Measurements from ENCODE around the gene HTR3B.

The HTR3B gene

DNA sequence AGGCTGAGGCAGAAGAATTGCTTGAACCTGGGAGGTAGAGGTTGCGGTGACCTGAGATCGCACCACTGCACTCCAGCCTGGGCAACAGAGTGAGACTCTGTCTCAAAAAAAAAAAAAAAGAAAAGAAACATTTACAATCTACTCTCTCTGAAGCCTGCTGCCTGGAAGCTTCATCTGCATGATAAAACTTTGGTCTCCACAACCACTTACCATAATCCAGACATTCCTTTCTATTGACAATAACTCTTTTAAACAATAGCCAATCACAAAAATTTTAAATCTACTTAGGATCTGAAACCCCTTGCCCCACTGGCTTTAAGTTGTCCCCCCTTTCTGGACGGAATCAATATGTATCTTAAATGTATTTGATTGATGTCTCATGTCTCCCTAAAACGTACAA is 45.3 kb downstream of the HTR3B start:
- no peak for DNase-seq

DNA sequence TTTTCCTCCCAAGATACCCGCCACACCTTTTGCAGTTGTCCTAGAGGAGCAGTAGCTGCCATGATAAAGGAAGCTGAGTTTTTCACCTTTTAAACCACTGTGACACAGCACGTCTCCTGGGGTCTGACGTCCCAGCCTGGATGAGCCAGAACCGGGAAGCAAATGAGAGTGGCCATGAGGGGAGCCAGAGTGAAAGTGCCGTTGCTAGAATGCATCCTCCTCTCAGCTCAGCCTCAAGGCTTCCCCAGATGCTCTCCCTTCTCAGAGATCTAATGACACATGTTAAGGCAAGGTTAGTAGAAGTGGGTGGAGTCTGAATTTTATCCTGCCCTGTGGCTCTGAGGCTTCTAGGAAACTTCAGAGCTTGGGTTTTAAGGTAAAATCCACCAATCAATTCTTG is 46.9 kb downstream of the HTR3B start:
- no peak for DNase-seq

DNA sequence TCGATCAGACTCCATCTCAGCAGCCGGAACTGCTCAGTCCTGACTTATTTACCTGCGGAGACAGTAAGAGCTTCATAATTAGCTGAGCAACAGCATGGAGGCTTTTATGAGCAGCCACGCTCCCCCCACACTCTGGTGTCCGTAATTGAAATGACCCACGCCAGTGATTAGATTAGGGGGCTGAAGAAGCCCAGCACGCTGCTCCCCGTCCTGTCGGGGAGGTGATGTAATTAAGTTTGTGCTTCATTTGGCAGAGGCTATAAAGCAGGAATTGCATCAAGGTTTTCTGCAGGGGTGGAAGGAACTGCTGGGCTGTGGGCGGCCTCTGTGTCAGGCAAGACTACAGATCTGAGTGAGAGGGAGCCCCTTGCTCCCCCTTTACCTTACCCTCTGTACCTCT is 47.5 kb downstream of the HTR3B start:
- no peak for DNase-seq

DNA sequence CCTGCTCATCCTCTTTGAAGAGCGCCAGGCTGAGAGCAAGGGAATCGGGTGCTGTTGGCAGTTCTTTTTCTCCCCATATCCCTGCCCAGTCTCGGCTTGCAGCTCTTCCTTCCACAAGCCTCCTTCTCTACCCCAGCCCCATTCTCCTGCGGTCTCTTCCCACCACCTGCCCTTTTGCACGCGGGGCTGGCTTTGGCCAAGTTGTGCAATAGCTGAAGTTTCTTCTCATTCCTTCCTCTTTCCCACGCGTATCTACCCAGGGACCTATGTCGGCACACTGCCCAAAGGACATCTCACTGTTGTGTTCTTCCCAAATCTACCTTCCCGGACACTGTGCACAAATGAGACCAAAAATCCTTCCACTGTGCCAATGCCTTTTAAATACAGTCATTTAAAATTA is 48.0 kb downstream of the HTR3B start:
- no peak for DNase-seq

DNA sequence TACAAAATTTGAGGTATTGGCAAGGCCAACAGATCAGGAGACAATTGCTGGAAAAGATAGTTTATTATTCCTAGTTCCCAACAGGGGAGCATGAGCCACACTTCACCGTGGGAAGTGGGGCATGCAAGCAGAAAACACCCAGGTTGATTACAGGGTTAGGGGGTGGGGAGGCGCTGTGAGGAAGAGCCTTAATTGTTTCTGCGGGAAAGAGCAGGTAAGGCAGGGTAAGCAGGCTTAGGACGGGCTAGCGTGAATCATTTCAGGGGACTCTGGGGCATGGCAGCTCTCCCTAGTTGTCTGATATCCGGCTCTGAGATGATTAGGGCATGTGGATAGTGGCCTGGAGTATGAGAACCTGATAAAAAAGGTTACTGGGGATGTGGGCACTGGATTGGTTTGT is 49.6 kb downstream of the HTR3B start:
- DNase-seq: no peak

DNA sequence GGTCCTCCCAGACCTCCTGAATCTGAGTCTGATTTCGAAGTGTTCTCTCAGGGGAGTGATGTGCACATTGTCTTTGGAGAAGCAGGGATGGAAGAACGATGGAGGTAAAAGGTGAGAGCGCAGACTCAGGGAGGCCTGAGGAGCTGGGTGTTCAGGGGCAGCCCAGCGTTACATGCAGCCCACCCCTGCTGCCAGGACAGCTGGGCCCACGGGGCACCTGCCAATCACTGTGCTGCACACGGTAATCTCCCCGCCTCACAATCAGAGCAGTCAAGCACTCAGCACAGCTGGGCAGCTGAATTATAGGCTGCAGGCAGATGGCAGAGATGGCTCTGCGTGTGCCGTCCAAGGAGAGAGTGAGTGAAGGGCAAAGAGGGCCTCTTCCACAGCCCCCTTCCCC is 52.4 kb downstream of the HTR3B start:
- no peak for DNase-seq

DNA sequence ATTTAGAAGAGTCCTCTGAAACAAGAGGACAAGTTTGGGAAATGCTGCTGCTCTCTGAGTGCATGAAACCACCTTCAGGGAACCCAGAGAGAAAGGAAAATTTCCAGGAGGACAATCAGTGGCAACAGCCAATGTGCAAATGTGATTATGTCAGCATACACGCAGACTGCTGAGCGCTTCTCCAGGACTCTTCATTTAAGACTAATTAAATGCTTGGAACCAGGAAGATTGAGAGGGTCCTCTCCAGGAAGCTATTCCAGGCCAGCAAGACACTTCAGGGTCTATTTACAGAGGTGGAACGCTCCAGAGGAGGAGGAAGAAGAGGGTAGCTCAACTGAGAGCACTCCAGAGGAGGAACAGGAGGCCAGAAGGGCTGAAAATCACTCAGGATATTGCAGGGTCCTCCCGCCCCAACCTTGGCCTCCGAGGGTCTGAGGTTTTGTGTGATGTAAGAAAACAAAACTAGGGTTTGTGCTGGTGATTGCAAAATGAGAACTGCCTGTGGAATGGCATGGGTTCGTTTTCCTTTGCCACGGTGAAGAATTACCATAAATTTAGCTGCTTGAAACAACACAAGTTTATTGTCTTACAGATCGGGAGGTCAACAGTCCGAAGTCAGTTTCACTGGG is 56.2 kb downstream of the HTR3B start:
- no peak for DNase-seq

DNA sequence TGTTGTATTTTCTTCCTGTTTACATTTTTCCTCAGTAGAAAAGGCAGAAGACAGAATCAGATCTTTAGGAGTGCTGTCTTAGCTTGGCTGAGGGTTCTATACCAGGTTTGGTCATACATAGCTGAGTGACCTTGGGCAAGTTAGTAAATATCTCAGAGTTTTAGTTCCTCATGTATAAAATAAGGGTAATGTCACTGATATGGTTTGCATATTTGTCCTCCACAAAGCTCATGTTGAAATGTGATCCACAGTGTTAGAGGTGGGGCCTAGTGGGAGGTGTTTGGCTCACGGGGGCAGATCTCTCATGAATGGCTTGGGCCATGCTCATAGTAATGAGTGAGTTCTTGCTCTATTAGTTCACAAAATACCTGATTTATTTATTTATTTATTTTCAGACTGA is 62.8 kb downstream of the HTR3B start:
- no peak for DNase-seq

DNA sequence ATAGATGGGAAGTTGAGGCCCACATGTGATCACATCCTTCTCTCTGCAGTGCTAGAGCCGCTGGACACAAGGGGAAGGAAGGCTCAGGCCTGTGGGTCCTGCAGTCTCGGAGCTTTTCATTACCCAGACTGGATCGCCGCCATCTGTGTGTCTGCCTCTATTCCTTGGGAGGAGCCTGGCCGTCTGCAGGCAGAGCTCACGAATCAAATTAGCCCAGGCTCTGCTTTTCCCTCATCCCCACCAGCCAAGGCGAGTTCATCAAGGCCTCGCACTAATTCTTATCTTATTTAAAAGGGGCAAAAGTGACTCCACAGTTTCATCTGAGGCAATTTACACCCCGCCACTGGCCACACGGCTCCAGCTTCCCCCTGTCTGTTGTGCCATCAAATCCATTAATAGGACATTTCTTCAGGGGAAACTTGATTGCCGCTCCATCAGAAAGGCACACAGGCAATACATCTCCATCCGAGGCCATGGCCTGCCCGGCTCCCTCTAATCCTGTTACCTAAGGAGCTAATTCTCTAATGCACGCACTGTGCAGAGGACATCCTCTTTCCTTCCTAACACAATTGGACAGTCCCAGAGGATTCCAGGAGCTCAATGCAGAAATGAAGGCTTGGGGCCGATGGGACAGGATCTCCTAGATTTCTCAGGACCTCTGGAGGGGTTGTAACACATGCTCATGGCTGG is 67.1 kb downstream of the HTR3B start:
- no peak for DNase-seq

DNA sequence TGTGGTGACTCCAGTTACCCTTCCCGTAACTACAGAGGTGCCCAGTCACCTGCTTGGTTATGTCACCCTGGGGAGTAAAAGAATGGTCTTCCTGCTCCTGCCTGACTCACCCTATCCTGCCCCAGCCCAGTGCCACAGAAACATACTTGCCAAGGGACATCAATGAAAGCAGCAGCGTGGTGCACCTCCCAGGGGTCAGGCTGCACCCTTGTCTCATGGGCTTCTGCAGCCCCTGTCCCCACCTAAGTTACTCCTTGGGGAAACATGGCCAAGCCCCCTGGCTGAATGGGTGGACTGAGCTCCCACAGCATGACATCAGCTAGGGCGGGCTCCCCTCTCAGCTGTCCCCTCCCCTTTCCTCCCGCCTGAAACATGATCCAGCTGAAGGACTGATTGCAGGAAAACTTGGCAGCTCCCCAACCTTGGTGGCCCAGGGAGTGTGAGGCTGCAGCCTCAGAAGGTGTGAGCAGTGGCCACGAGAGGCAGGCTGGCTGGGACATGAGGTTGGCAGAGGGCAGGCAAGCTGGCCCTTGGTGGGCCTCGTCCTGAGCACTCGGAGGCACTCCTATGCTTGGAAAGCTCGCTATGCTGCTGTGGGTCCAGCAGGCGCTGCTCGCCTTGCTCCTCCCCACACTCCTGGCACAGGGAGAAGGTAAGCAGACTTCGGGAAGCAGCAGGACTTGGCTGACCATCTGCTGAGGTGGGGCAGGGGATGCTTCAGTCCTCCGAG is 70.3 kb downstream of the HTR3B start, which contains the start of gene HTR3A:
TSS of gene HTR3A (plus strand) at position 368 of the 730 bp plus-strand sequence. CDS start at position 586, 218 bp downstream.
- no peak for DNase-seq

DNA sequence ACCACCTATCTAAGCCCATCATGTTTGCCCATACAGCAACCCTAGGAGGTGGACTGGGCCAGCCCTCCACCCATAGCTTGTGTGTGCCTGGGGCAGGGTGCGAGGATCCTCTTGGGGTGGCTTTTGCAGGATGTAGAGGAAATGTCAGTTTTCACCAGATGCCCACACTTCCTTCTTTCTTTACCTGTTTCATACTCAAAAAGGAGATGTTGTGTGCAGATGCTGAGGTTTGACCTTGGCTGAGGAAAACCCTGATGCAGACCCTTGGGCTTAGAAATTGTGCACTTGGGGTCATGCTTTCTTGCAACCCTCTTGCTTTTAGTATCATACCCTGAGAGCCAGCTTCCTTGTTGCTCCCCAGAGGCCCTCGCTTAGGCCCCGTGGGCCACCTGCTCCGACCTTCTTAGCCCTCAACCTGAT is 72.5 kb downstream of the HTR3B start:
- DNase-seq: peak in 1 of 2 donors; percentile 18

DNA sequence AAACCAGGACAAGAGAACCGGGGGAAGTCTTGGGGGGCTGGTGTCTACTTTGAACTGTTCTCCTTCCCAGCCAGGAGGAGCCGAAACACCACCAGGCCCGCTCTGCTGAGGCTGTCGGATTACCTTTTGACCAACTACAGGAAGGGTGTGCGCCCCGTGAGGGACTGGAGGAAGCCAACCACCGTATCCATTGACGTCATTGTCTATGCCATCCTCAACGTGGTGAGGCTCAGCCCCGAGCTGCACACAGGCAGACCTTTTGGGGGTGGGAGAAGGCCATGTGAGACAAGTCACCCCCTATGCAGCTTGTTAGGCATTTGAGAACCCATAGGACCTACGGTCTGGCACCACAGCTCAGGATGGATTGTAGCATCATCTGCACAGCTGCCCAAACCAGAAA is 73.1 kb downstream of the HTR3B start:
- DNase-seq: peak in 1 of 2 donors; percentile 72

DNA sequence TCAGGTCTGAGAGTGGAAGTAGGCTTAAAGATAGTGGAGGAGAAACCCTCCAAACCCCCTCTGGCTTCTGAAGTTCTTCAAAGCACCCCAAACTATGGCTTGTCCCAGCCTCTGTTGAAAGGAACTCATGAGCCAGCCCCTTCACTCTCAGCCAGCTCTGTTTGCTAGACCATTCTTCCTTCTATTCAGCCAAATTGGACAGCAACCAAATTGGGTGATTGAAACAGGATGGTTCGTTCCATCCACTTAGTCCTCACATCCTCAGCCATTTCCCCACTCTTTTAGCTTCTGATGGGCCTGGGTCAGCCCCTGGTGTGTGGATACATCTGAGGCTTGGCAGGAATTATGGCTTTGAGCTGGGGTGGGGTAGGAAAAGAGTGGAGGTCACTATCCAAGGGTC is 74.8 kb downstream of the HTR3B start:
- no peak for DNase-seq

DNA sequence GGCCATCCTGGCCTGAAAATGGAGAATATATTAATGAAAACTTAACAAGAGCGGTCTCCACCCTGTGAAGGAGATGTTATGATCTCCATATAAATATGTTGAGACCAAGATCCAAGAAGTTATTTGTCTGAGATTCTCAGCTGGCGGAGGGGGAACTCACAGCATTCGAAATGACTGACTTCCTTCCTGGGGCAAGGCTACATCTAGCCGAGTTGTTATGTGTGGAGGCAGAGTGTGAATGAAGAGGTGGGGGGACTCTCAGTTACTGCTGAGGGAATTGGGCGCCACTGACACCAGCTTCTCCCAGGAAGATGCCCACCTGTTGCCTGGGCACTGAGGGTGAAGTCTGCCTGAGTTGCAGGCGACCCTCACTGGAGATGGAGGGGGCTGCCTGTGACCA is 76.2 kb downstream of the HTR3B start:
- DNase-seq: no peak

DNA sequence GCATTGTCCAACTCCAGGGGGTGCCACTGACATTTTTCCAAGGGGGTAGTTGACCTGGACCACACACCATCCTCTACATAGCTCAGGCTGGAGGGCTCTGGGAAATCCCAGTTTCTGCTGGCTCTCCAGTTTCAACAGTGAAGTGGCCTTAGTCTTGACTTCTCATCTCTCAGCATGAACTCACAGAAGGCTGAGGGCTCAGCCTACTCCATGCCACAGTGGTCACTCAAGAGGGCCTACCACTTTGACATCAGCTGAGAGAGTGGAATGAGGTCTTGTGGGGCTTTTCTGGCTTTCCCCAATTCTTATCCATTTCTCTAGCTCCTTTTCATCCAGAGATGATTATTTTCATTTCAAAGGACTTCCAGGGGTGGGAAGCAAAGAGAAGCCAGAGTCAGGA is 77.7 kb downstream of the HTR3B start:
- no peak for DNase-seq

DNA sequence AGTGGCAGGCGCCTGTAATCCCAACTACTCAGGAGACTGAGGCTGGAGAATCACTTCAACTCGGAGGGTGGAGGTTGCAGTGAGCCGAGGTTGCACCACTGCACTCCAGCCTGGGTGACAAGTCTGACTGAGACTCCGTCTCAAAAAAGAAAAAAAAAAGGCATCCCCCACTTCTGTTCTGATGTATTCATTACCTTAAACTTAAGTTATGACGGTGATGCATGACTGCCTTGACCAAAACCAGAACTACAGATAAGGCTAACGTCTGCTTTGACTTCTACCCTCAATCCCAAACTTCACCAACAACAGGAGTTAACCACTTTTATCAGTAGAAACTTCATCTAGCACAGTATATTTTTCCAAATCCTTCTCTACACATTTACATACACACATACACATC is 80.2 kb downstream of the HTR3B start:
- no peak for DNase-seq

DNA sequence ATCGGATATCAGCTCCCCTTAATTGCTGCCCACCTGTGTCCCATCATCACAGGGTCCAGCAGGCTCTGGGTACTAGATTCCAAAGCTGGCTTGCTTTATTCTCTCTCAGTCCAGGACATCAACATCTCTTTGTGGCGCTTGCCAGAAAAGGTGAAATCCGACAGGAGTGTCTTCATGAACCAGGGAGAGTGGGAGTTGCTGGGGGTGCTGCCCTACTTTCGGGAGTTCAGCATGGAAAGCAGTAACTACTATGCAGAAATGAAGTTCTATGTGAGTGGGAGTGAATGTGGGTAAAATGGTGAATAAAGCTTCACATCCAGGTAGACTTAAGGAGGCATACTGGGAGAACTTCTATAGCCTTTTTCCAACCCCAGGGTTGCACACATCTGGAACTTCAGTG is 81.3 kb downstream of the HTR3B start:
- no peak for DNase-seq

DNA sequence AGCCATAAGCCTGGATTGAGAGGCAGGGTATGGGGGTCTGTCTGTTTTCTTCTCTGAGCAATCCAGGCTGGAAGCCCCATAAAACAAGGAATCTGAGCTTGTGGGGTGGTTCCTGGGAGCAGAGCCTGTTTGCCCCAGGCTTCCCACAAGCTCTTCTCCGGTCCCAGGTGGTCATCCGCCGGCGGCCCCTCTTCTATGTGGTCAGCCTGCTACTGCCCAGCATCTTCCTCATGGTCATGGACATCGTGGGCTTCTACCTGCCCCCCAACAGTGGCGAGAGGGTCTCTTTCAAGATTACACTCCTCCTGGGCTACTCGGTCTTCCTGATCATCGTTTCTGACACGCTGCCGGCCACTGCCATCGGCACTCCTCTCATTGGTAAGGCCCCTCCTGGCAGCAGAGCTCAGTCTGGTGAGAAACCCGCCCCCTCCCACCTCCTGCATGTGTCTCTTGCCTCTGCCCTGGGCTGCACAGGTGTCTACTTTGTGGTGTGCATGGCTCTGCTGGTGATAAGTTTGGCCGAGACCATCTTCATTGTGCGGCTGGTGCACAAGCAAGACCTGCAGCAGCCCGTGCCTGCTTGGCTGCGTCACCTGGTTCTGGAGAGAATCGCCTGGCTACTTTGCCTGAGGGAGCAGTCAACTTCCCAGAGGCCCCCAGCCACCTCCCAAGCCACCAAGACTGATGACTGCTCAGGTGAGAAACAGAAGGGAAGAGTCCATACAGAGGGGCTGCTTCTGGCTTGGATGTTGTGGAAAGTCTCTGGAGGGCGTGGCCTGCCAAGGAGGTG is 82.0 kb downstream of the HTR3B start:
- no peak for DNase-seq

DNA sequence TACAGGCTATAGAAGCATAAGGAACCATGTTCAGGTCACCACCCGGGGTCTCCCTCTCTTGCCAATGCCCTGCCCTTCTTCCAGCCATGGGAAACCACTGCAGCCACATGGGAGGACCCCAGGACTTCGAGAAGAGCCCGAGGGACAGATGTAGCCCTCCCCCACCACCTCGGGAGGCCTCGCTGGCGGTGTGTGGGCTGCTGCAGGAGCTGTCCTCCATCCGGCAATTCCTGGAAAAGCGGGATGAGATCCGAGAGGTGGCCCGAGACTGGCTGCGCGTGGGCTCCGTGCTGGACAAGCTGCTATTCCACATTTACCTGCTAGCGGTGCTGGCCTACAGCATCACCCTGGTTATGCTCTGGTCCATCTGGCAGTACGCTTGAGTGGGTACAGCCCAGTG is 84.8 kb downstream of the HTR3B start:
- no peak for DNase-seq

DNA sequence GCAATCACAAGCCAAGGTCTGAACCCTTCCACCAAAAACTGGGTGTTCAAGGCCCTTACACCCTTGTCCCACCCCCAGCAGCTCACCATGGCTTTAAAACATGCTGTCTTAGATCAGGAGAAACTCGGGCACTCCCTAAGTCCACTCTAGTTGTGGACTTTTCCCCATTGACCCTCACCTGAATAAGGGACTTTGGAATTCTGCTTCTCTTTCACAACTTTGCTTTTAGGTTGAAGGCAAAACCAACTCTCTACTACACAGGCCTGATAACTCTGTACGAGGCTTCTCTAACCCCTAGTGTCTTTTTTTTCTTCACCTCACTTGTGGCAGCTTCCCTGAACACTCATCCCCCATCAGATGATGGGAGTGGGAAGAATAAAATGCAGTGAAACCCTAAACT is 85.3 kb downstream of the HTR3B start:
- no peak for DNase-seq

DNA sequence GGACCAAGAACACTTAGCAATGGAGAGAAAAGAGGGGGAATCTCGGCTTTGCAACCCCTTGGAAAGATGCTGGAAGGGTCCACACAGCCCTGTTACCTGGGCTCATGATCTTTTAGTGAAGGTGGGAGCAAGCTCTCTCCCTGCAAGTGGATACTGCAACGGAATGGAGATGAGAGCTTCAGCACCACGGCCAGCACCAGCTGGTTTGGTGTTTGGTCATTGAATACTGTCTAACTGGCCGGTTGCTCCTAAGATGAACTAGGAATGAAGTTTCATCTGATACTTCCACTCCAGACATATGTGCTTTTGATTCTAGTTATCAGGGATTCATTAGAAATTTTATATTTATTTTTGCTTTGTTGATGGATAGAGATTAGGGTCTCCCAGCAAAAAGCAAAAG is 86.6 kb downstream of the HTR3B start:
- DNase-seq: no peak

DNA sequence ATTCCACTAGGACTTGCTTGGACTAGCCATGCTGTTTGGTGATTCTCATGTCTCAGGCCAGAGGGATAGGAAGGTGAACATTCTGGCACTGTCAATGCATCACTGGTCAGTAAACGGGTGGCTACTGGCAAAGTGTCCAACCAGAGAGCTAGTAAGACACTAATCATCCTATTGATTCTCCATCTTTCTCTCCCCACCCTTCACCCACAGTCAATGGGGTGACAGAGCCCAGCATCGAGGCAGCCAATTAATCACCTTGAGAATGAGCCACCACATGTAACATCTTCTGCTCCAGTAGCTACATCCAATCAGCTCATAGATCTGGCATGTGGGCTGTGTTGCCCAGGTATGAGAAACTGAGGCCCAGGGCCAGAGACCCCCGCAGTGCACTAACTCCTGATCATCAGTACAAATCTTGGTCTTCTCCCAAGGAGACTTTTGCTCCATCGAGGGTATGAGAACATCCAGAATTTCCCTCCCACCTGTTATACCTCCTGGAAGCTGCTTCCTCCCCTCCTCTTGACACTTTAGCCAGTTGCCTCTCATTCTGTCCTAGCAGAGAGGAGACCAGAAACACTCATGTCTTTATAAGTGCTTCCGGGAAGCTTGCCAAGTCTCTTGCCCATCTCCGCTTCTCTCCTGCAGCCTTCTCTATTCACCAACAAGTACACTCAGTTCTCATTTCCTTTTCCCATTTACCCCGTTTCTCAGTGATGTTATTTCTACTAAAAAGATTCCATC is 87.3 kb downstream of the HTR3B start:
- DNase-seq: no peak
